Esophagus muscularis mucosa (tissue), 4 donors: ENCODE measurements around the gene DSCAM. TPM values are rescaled to one million over a fixed set of nuclear protein-coding genes. Genes with fewer than 3 reads are reported as not detected.

Experiments used
- DNase-seq: peaks from one replicate; pipeline ENCODE4 v3.0.0-alpha.2; 2017; ENCODE audit errors: extremely low spot score
- H3K27ac ChIP-seq, 4 donors: fragments of 200-600 bp; sonication (generic); replicated peaks in 1 of 4; 1 replicate in 3 of 4; 2 replicates in 1 of 4; pipeline ENCODE4 v1.5.1; 2016 to 2019; ENCODE audit warnings: mild to moderate bottlenecking in 1 of 4
- H3K27me3 ChIP-seq, 4 donors: fragments of 200-600 bp; sonication (generic); one replicate each; pipeline versions ENCODE4 v1.5.1 to v1.6.0; 2016 to 2019
- H3K36me3 ChIP-seq, 4 donors: fragments of 200-600 bp; sonication (generic); one replicate each; pipeline ENCODE4 v1.5.1; 2016 to 2019
- H3K4me1 ChIP-seq, 4 donors: fragments of 200-600 bp; sonication (generic); one replicate each; pipeline ENCODE4 v1.5.1; 2016 to 2019
- H3K4me3 ChIP-seq, 4 donors: fragments of 200-600 bp; sonication (generic); 1 replicate in 2 of 4; 2 replicates in 2 of 4; pipeline ENCODE4 v1.5.1; 2016 to 2019; ENCODE audit warnings: mild to moderate bottlenecking in 4 of 4, moderate library complexity in 1 of 4
- H3K9me3 ChIP-seq, 4 donors: fragments of 200-600 bp; sonication (generic); 1 replicate in 3 of 4; 2 replicates in 1 of 4; pipeline ENCODE4 v1.5.1; 2016 to 2019
- EP300 ChIP-seq: sonication (generic); formaldehyde crosslinking; IDR thresholded peaks from one replicate; pipeline ENCODE4 v1.6.1; 2017; ENCODE audit warnings: antibody characterized with exemption
- POLR2A ChIP-seq: fragments of 450-650 bp; IDR thresholded peaks from one replicate; pipeline ENCODE4 v1.6.1; 2017; ENCODE audit warnings: antibody characterized with exemption, moderate library complexity, mild to moderate bottlenecking, low read depth
- POLR2AphosphoS5 ChIP-seq, 2 donors: sonication (generic); formaldehyde crosslinking; IDR thresholded peaks; one replicate each; pipeline ENCODE4 v1.6.1; 2017; ENCODE audit warnings: antibody characterized with exemption in 2 of 2
- WGBS: methylation state at CpG from one replicate; pipeline ENCODE4 v1.1.5; 2018; 5-methylcytosine and 5-hydroxymethylcytosine counted together
- intact Hi-C: fragments of 100-400 bp; cut with DNase I; formaldehyde crosslinking; loops from one replicate; pipeline ENCODE4 v1.15.1; 2023
- total RNA-seq, 4 donors: library from RNA; depleted of rRNA; stranded (reverse); fragments of >200 nt; gene quantifications; one replicate each; pipeline versions ENCODE4 v1.1.0 to v1.2.1, GENCODE V29; 2016
- TF ChIP-seq, protein P1 (sequence below), 3 experiments: fragments of 200-600 bp in 2 of 3; fragments of 450-650 bp in 1 of 3; sonication (generic) in 2 of 3; IDR thresholded peaks; one replicate each; pipeline ENCODE4 v1.5.1; 2017 to 2019; ENCODE audit warnings: antibody characterized with exemption in 3 of 3, mild to moderate bottlenecking in 2 of 3, moderate library complexity in 1 of 3

Gene DSCAM
- total RNA-seq, 4 donors from 2014 or later, result 0.06 to 0.42 (median 0.17) TPM; not detected in 1

DNA sequence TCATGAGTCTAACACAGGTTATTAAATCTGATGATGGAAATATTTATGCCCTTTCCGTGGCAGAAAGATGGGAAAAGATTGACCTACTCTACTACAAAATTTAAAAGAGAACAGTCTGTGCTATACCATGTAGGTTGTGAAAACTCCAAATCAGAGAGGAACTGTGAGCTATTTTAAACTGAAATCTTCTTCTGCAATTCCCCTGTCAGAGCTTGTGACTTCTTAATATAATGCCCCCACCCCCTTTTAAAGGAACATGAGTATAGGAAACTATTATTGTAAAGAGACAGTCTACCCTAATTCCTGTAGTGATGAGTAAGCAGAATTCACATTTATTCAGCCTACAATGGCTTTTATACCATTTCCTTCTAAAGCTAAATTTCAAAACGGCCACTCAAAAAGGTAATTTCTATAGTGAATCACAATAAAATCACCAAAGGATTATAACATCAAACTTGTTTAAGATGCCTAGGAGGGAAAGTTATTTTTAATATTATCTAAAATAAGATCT is 11.7 kb downstream of the DSCAM start:
- intact Hi-C loops, result no loop called here
- peaks cover 0 to 2% (median 0%) of the 10 kb centered on the region in 4 donors for H3K27me3 ChIP-seq
- DNase-seq, result no peak
- no peaks in the 10 kb centered on the region for H3K36me3 ChIP-seq
- H3K27ac ChIP-seq, result no peak overlapping the region
- no peak overlapping the region for H3K4me3 ChIP-seq
- H3K4me1 ChIP-seq, result peaks cover 0 to 8% (median 0%) of the 10 kb centered on the region in 4 donors
- no peaks in the 10 kb centered on the region for H3K9me3 ChIP-seq
- TF ChIP-seq, protein P1, sequence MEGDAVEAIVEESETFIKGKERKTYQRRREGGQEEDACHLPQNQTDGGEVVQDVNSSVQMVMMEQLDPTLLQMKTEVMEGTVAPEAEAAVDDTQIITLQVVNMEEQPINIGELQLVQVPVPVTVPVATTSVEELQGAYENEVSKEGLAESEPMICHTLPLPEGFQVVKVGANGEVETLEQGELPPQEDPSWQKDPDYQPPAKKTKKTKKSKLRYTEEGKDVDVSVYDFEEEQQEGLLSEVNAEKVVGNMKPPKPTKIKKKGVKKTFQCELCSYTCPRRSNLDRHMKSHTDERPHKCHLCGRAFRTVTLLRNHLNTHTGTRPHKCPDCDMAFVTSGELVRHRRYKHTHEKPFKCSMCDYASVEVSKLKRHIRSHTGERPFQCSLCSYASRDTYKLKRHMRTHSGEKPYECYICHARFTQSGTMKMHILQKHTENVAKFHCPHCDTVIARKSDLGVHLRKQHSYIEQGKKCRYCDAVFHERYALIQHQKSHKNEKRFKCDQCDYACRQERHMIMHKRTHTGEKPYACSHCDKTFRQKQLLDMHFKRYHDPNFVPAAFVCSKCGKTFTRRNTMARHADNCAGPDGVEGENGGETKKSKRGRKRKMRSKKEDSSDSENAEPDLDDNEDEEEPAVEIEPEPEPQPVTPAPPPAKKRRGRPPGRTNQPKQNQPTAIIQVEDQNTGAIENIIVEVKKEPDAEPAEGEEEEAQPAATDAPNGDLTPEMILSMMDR (IDR thresholded peaks at IDR 0.05), result no peak
- no peak for TF ChIP-seq EP300
- TF ChIP-seq POLR2AphosphoS5 (IDR thresholded peaks at IDR 0.05), result no peak
- TF ChIP-seq POLR2A, result no peak
- WGBS, result 66% methylated on average over 2 of the region's 2 CpGs

DNA sequence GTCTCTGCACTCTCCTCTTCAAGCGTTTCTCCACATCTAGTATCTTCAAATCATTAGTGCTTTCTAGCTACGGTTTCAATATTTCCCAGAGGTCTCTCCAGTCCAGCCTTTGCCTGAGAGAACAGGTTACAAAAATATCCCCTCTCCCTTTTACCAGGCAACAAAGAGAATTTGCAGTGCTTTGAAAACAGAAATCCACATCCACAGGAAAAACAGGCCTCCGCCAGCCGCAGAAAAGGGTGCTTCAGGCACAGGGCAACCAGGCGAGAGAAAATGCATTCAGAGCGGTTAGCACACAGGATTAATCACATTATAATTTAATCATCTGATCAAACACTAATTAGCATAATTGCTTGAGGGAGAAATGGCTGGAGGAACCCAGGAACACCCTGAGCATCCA is 13.8 kb downstream of the DSCAM start:
- TF ChIP-seq, protein P1 (IDR thresholded peaks at IDR 0.05), result no peak
- TF ChIP-seq EP300 (no peak), POLR2AphosphoS5 (IDR thresholded peaks at IDR 0.05) (no peak), POLR2A (no peak)
- intact Hi-C loops, result no loop called here

DNA sequence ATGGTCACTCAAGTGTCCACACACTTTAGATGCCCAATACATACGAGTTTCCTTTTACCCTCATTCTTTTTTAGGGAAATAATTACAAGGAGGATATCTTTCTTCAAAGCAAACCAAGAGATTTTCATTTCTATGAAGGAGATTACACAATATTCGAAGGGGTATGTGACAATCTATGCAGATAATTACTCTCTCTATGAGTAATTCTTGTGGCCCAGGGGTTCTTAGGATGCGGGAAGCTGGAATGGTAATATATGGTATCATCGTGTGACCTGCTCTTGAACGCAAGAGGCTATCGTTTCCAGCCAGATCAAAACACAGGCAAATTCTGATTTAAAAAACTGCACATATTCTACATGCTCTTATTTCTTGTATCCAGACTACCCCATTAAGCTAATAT is 14.6 kb downstream of the DSCAM start:
- no peaks in the 10 kb centered on the region for H3K36me3 ChIP-seq
- H3K27me3 ChIP-seq, result no peaks in the 10 kb centered on the region
- H3K9me3 ChIP-seq, result no peaks in the 10 kb centered on the region
- TF ChIP-seq, protein P1 (IDR thresholded peaks at IDR 0.05), result no peak
- no peak for TF ChIP-seq POLR2AphosphoS5 (IDR thresholded peaks at IDR 0.05)
- TF ChIP-seq POLR2A, result no peak
- no peak for TF ChIP-seq EP300
- H3K4me3 ChIP-seq, result no peak overlapping the region
- no peak overlapping the region for H3K27ac ChIP-seq
- 91% methylated on average over 6 of the region's 6 CpGs for WGBS
- H3K4me1 ChIP-seq, result no peaks in the 10 kb centered on the region
- intact Hi-C loops, result no loop called here
- no peak for DNase-seq

More for the DNA sequence above, 13.8 kb downstream of the DSCAM start:
- Histone ChIP-seq H3K4me3 (no peak overlapping the region), H3K27ac (no peak overlapping the region), H3K27me3 (no peaks in the 10 kb centered on the region), H3K36me3 (no peaks in the 10 kb centered on the region), H3K4me1 (no peaks in the 10 kb centered on the region), H3K9me3 (no peaks in the 10 kb centered on the region)
- DNase-seq, result no peak
- WGBS, result 85% methylated on average over 6 of the region's 6 CpGs

DNA sequence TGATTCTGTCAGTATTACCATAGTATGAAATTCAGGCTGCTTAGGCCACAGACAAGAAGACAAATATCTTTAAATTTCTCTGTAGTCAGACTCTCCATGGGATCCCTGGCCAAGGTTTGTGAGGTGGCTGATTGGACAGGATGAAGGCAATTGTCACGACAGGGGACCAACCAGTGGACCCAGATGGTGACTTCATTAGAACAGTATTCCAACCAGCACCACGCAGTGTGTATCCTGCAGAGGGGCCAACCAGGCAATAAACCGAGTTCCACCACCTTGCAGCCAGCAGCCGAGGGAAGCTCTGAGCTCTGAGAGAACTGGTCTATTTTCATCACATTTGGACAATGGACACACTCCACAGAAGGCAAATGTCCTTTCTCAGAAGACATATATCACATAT is 16.1 kb downstream of the DSCAM start:
- H3K9me3 ChIP-seq, result no peaks in the 10 kb centered on the region
- no peak for DNase-seq
- H3K4me1 ChIP-seq, result no peaks in the 10 kb centered on the region
- intact Hi-C loops, result no loop called here
- TF ChIP-seq POLR2A (no peak), EP300 (no peak)
- 77% methylated on average over 4 of the region's 4 CpGs for WGBS
- no peak overlapping the region for H3K27ac ChIP-seq
- H3K27me3 ChIP-seq, result peaks cover 0 to 5% (median 0%) of the 10 kb centered on the region in 4 donors
- no peaks in the 10 kb centered on the region for H3K36me3 ChIP-seq
- no peak overlapping the region for H3K4me3 ChIP-seq

- Histone ChIP-seq H3K4me3 (no peak overlapping the region), H3K9me3 (no peaks in the 10 kb centered on the region), H3K4me1 (no peaks in the 10 kb centered on the region), H3K27me3 (peaks cover 0 to 5% (median 0%) of the 10 kb centered on the region in 4 donors), H3K27ac (no peak overlapping the region), H3K36me3 (no peaks in the 10 kb centered on the region)
- intact Hi-C loops, result no loop called here
- WGBS, result 100% methylated on average over 2 of the region's 2 CpGs
- DNase-seq, result no peak
- TF ChIP-seq EP300, result no peak
Measured at GRCh38 chr21:40829791-40830190, 17.2 kb downstream of the DSCAM start.

DNA sequence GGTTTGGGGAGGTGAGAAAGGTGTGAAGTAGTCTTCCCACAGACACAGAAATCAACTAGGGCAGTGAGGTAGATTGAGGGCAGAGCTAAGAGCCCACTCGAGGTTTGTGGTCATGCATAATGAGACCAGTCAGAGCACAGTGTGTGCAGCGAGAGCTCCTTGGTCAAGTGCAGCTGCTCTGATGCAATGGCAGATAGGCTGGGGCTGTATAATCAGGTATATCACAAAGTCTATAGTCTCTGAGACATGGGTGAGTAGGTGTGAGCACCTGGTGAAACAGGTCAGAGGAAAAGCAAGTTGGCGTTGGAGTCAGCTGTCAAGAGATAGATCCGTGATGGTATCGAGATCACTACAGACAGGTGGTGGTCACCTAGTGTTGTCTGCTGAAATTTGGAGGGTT is 17.6 kb downstream of the DSCAM start:
- no peaks in the 10 kb centered on the region for H3K9me3 ChIP-seq
- H3K4me3 ChIP-seq, result no peak overlapping the region
- TF ChIP-seq POLR2A (no peak), EP300 (no peak), POLR2AphosphoS5 (IDR thresholded peaks at IDR 0.05) (no peak)
- TF ChIP-seq, protein P1 (IDR thresholded peaks at IDR 0.05), result no peak
- no peak for DNase-seq
- 88% methylated on average over 5 of the region's 5 CpGs for WGBS
- no peaks in the 10 kb centered on the region for H3K4me1 ChIP-seq
- intact Hi-C loops, result no loop called here
- peaks cover 0 to 5% (median 0%) of the 10 kb centered on the region in 4 donors for H3K27me3 ChIP-seq
- H3K36me3 ChIP-seq, result no peaks in the 10 kb centered on the region
- H3K27ac ChIP-seq, result no peak overlapping the region
